C4-2B (cell line): Measurements from ENCODE around the gene CCIN.

ENCODE experiments used
- CTCF ChIP-seq: fragments of 450-650 bp; conservative IDR thresholded peaks from 2 replicates; pipeline ENCODE4 v1.5.1; 2017; ENCODE audit warnings: mild to moderate bottlenecking
- ZFX ChIP-seq: fragments of 450-650 bp; IDR thresholded peaks from 2 replicates; pipeline ENCODE4 v1.6.1; 2017

DNA sequence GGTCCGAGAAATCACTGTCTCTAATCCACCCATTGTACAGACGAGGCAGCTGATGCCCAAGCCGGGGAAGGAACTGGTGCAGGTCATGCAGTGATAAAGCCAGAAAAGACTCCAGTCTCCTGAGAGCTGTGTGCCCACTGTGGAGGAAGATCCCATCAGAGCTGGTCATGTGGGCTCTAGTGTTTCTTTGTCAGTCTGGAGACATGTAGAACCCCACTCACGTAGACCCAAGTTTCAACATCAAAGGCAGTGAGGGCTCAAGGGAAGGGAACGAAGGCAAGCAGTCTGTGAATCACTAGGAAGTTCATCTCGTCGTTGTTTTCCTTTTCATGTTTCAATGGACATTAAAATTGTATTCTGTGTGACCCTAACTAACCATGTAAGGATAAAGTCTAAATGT is 47.2 kb upstream of the CCIN start:
- TF ChIP-seq CTCF, result no peak
- no peak for TF ChIP-seq ZFX
